Right hindlimb (tissue), 1 donor: ENCODE measurements around the gene PCSK1.
"Not testable (repeated sequence)": the region's sequence is repeated elsewhere in the genome, so short reads cannot be mapped to it uniquely, and the experiment has no call there.

Source experiments
- DNase-seq: peaks from one replicate; pipeline ENCODE4 v3.0.0-alpha.2; 2018

Gene PCSK1

DNA sequence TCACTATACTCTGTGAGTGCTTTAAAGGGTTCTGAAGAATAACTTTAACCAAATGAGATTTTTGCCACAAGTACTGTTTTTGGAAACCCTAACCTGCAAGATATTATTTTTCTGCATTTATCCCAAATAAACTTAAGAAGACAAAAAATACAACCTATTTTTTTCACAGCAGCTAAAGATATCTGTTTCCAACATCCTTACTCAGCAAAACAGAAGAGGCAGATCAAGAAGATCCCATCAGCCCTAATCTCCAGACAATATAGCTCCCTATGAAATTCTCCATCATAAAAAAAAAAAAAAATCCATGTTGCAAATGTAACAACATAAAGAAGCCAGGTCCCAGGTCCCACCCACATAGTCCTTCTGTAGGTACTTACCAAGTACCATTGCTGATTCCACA is 7.6 kb downstream of the PCSK1 start:
- no peak for DNase-seq

DNA sequence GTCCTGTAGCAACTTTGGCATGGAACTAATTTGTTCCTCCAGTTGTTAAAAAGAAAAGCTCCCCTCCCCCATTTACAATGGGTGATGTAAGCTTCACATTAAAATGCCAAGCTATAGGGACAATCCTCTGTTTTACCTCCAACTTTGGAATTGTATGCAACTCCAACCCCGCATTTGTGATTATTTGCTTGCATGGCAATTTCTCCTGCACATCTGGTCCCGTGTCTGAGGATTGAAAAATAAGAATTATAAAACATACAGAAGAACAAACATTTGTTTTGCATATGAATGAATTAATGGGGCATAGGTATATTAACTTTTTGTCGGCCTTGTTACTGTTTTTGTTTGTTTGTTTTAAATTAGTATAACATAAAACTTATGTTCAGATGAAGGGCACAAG is 17.2 kb downstream of the PCSK1 start:
- no peak for DNase-seq

DNA sequence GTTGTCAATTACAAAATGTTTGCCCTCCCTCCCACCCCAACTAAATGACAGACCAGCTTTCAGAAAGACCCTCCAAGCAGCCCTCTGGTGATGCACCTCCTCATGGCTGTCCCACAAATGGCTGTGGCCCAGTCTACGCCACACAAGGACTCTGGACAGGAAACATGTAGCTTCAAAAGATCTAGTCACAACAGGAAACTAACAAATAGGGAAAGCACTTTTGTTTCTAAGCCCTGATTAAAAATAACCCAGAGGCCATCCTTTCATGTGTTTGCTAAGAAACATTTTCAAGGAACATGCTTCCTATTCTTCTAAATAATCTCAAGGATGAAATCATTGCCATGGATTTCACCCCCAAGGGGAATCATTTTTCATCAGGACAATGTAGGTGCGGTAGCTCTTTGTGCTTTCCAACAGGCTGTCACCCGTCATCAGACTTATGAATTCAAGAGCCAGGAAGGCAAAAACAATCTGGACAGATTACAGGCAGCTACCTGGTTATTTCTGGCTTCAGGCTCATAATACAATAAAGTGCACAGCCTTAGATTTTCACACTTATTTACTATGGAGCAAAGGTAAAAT is 20.1 kb downstream of the PCSK1 start:
- no peak for DNase-seq

DNA sequence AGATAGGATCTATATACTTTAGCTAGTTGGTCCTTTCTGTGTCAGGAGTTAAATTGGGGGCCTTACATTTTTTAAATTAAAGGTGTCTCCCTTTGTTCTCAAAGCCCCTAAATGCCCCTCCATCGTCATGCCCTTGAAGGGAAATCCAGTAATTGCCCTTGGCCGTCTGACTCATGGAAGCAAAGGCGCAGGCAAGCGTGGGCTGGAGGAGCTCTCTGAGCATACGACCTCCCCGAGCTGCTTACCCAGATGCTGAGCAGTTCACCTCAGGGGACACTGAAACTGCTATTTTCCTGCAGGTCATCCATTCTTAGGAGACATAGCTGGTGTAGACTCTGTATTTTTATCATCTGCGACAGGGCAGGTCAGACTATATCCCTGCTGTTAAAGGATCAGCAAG is 23.0 kb downstream of the PCSK1 start:
- no peak for DNase-seq

DNA sequence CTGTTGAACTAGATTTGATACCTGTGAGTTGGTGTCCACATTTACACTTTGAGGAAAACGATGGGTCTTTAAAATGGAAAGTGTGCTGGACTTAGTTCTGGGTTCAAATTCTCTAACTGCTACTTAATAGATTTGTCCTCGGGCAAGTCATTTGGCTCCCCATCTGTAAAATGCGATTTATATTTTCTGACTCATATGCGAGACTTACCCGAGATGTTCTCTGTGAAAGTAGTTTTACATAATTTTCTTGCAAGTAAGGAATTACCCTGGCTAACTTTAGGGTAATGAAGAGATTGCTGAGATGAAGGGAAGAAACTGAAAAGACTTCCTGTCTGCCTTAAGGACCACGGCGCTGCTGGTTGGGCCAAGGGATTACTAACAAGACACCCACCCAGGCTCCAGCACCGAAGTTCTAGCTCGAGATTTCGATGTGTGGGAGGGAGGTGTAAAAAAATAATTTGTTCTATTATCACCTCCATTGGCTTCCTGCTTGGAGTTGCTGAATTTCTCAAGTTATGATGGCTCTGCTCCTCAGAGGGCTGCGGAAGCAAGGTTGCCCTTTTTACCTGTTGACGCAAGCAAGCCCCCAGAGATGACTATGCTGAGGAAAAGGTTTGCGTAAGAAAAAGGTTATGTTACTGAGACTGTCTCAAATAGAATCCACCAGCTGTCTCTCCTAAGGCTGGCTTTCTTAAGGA is 24.1 kb downstream of the PCSK1 start:
- no peak for DNase-seq

DNA sequence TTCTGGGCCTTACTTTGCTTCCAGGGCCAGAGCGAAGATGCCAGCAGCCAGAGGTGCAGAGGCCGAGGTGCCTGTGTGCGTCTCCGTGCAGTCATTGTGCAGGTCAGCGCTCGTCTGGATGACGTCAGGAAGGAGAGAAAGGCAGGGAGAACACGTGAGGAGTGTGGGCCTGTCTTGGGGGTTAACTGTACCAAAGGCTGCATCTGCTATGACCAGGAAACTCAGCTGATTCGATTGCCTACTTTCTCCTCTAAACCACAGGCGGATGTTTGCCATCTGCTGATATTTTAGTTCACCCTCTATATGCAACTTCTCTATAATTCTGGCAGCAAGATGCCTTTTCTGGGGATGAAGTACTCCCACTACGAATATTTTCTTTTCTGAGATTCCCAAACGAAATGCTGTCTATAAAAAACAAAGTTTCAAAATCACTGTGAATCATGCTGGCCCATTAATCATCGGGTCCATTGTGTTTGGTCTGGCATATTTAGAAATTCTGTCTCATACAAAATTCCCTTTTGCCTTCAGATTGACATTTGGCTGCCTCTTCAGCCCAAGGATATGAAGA is 24.8 kb downstream of the PCSK1 start:
- DNase-seq, result no peak

DNA sequence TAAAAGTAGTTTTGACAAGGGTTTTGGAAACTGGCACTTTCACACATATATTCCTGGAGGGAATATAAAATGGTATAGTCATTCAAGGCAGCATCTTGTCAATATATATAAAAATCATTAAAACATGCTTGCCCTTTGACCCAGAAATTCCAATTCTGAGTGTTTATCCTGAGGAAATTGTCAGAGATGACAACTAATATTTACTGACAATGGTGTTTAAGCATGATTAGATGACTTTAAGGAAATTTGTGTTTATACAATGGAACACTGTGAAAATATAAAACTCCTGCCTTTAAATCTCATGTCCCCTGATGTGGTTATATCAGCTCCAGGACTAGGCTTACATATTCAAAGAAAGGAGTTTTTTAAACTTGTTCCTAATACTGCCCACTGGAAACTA is 25.6 kb downstream of the PCSK1 start:
- no peak for DNase-seq

DNA sequence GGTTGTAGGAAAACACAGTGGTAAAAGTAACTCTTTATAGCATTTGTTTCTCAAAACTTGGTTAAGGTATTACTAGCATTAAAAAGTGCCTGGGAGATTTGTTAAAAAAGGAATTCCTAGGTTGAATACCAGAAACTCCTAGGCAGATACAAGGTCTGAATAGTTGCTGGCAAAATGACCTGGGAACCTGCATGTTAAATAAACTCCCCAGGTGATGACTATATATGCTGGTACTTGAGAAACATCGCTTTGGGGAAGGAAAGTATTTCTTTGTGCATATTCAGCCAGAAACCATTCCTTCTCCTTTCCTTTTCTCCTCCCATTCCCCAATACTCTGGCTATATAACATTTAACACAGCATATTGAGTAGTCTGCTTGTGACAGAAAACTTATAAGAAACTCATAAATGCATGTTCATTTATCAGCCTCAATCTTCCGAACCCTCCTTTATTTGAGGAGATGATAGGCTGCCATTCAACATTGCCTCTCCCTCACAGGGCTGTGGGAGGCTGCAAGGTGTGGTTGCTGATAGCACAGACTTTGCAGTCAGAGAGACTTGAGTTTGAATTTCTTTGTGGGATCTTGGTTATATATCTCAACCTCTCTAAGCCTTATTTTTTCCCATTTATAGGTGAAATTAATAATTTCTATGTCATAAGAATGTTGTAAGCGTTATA is 28.7 kb downstream of the PCSK1 start:
- DNase-seq, result no peak

DNA sequence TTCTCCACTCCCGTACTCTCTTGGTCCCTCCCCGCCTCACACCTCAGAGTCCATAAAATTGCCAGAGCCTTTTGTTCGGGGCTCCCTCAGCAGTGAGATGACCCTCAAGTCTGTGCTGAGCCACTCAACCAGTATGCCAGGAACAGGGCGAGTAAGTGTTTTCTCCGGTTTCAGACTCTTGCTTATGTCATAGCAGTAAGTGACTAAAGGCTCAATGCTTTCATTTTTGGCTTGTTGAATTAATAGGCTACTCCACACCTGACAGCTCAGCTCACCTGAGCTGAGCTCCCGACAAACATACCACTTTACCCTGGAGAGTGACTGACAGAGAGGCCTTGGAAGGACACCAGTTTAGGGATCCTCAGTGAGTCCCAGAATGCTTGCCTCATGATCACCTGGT is 30.5 kb downstream of the PCSK1 start:
- no peak for DNase-seq

DNA sequence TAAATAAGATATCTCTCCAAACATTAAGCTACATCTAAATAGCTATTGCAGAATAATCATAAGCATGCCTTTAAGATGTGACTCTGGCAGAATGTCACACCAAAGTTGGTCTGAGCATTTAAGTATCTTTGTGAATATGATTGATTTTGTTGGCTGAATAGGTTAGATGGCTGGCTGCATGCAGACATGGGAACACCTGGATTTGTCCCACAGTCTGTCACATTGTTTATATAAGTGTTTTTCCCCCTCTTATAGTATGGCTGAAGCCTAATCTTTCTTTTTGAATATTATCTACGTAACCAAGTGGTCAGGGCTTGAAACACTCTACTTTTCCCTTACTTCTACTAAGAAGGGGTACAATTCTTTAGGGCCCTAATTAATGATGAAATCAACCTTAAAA is 36.2 kb downstream of the PCSK1 start:
- no peak for DNase-seq

DNA sequence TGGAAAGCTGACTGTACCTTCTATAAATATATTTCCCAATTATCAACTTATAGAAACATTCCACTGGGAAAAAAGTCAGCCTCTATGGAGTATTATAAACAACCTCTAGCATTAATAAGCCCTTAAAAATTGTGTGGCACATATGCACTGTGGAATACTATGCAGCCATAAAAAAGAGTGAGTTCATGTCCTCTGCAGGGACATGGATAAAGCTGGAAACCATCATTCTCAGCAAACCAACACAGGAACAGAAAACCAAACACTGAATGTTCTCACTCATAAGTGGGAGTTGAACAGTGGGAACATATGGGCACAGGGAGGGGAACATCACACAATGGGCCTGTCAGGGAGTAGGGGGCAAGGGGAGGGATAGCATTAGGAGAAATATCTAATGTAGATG is 37.8 kb downstream of the PCSK1 start:
- DNase-seq, result not testable (repeated sequence)

DNA sequence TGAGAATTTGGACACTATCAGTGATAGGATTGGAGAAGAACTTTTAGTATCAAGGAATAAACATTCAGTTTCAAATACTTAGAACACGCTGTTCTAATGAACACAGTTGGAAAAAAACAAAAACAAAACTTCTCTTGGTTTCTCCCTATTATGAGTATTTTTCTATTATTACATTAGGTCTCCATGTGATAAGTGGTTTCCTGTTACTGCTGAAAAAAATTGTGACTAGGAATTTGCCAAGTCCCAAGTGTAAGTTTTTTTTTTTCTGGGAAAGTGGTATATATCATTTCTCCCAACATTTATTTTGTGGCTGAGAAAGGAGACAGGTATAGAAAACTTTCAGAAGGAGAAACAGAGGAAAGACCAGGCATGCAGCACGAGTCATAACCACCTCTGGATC is 41.1 kb downstream of the PCSK1 start:
- no peak for DNase-seq

DNA sequence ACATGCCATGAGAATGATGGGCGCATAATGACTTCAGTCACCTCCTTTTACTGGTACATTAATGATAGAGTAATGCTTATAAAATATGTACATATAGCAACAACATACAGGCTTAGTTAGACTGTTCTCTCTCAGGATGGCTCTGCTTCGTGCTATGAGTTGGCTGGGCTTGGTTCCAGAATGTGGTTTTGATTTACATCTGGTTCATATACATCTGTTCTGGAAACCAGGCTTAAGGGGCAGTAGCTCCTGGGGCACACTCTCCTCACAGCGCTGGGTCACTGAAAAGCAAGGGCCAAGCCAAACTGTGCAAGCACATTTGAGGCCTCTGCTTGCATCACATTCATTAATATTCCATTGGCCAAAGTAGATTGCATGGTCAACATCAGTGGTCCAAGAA is 44.9 kb downstream of the PCSK1 start:
- DNase-seq, result no peak

DNA sequence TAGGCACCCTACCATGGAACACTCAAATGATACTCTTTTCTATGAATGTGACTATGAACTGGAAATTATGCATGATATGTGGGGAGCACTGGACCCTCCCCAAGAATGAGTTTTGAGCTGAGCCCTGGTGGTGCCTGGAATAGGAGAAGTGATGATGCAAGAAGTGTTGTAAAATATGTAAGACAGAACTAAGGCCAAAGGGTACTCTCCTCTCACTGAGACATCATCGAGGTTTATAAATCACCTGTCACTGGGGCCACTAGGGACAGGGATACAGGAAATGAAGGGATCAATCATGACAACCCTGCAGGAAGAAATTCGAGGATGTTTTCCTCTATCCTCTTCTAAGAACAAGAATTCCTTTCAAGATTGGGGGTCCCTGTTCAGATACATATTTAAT is 45.4 kb downstream of the PCSK1 start:
- no peak for DNase-seq

DNA sequence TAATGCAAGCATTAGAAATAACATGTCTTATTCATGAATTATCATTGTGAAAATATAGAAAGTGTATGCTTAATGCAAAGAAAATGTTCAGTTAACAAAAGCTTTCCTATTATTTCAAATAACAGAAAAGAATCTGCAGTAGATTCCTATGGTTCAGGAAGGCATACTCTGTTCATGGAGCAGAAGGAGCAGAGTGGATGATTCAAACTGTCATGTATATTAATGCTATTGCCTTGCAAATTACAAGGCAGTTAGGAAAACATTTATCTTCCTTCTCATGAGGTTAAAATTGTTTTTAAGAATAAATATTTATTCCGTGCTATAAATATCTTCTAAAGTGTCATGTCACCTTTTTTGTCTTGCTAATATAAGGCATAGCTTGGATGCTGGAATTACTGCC is 47.5 kb downstream of the PCSK1 start:
- DNase-seq, result no peak

DNA sequence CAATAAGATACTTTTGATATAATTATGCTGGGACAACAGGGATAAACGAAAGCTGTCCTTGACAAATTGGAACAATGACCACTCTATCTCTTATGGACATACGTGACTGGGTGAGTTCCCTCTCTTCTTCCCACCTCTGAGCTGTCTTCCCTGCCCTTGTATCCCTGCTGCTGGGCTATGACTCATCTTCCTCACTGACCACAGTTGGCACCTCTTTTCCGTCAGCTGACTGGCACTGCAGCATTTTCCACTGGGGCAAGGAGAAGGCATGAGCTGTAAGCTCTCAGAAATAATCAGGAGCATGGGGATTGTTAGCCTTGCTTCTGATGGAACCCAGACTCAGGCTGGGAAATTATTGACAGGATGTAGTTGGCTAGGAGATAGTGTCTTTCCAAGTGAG is 48.7 kb downstream of the PCSK1 start:
- no peak for DNase-seq

DNA sequence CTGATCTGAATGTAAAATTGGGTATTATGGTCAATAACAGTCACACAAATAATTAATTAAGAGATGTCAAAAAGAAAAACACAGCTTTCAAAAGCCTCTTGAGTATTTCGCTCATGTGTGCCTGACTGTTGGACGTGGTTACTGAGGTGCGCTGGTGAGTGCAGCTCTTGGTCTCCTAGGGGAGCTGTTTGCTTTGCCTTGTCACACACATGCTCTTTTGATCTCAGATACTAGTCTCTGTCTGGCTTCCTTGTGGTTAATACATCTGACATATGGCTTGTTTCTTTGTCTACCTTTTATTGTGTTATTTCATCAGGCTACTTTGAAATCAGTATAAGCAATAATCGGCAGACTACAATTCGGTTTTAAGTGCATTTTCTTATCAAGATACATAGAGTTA is 51.5 kb downstream of the PCSK1 start:
- DNase-seq, result no peak

DNA sequence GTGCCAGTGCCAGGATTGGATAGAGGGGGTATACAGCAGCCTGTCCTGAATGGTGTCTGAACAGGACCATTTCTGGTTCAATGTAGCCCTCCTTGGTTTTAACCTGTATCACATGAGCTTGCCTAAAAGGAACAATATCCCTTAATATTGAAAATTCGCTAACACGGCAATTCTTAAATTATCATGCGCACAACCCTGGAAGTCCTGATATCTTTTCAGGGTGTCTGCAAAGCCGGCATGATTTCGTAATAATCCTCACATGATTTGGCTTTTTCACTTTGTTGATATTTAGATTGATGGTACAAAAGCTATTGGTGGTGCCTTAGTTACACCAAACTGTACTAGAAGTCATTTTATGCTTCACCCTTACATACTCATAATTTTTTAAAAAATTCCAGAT is 53.2 kb downstream of the PCSK1 start:
- DNase-seq, result no peak

DNA sequence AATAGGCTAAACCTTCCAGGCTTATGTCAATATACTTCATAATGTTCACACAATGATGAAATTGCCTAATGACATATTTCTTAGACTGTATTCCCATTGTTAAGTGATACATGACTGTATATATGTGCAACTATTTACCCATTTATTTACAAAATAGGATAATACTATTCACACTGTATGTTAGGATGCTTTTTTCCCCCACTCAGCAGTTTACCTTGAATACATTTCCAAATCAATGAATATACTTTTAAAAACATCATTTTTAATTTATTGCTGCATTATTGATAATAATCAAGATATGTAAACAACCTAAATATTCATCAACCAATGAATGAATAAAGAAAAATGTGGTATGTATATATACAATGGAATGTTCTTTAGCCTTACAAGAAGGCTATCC is 55.5 kb downstream of the PCSK1 start:
- DNase-seq, result no peak

DNA sequence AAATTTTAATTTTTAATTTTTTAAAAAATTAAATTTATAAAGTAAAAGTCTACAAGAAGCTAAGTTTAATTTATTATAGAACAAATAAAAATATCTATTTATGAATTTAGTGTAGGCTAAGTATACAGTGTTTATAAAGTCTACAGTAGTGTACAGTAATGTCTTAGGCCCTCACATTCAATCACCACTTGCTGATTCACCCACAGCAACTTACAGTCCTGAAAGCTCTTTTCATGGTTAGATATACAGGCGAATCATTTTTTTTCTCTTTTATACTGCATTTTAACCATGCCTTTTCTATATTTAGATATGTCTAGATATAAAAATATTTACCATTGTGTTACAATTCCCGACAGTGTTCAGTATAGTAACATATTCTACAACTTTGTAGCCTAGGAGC is 55.9 kb downstream of the PCSK1 start:
- DNase-seq, result no peak

DNA sequence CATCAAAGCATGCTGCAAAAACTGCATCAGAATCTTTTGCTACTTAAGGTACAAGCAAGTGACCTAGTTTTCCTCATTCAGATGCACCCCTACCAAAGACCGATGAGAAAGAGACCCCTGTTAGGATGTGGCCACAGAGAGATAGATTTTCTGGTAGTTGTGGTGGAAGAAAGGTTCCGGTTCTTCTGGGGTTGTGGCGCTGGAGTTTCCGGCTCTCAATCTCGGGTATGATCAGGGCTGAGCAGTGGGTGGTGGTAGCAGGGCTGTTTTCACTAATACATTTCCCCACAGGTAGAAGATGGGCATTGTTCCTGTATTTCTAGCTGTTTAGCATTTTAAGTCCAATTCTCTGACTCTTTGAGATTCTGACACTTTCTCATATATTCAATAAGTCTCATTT is 58.4 kb downstream of the PCSK1 start:
- DNase-seq, result no peak

DNA sequence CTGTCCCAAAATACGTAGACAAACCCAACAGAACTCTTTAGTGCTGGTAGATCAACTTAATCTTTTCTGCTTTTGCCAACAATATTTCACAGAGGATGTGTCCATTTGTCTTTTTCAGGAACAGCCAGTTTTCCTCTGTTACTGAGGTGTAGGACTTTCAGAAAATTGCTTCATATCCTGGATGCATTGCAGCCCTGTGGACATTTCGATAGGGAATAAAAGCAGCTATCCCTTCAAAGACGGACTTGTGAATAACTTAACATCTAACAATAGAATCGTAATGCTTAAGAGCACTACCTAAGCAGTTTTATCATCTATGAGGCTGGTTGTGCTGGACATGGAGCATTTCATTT is 59.7 kb downstream of the PCSK1 start:
- DNase-seq, result no peak

DNA sequence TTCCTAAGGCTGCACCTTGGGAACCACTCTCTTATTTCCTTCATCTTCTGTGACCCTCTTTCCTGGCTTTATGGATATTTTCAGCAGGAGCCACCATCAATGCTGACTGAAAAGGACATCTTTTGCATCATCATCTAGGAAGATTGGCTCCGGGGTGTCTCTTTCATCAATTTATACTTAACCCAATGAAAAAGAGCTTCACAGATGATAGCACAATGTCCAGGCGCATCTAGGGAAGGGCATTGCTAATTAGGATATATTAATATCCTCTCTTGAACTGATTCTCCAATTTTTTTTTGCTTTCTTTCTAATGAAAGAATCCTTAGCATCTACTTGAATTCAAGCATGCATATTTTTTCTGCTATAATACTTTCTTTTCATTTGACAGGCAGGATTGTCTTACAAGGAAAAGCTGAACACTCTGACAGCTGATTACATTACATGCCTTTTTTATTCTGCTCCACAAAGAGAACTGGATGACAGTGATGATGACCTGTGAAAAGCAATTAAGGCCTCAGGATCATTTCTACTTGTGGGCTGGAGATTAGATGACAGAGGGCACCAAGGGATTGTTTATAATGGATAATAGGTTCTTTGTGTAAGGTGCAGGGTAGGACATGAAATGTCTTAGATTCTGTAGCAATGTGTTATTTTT is 60.2 kb downstream of the PCSK1 start:
- no peak for DNase-seq

DNA sequence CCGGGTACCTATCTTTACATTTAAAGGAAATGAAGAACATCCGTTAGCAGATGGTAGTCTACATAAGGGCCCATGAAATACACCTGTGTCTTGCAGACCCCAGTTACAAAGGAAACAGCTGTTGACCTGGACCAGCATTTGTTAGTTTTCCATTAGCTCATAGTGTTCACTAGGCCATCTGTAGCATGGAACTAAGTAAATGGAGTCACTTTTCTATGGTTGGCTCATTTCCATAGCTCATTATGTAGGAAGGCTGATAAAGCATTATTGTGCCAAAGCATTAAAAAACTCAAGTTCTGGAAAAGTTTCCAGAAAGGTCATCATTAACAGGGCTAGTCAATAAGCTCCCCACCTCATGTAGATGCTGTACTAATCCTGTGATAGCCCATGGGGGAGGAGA is 62.1 kb downstream of the PCSK1 start:
- no peak for DNase-seq
